KOPT-K1 (cell line): ENCODE results near the gene CALM3.

Experiments
- H3K27ac ChIP-seq: fragments of 200-600 bp; sonication (generic); 2 replicates; pipeline ENCODE4 v1.5.1; 2016; ENCODE audit warnings: antibody characterized with exemption, mild to moderate bottlenecking, low read depth, low read length; ENCODE audit not compliant: poor library complexity, severe bottlenecking
- H3K36me3 ChIP-seq: fragments of 200-600 bp; sonication (generic); 2 replicates; pipeline ENCODE4 v1.5.1; 2017; ENCODE audit warnings: antibody characterized with exemption, mild to moderate bottlenecking, low read length, moderate library complexity; ENCODE audit not compliant: insufficient read depth
- H3K9me3 ChIP-seq: fragments of 200-600 bp; sonication (generic); 2 replicates; pipeline ENCODE4 v1.5.1; 2017; ENCODE audit warnings: antibody characterized with exemption, low read length, mild to moderate bottlenecking; ENCODE audit not compliant: insufficient read depth, poor library complexity, severe bottlenecking

Gene CALM3

GRCh38 chr19:46606681-46607447 lies 5.7 kb downstream of the CALM3 start:
- peaks cover 71% of the 10 kb centered on the region for H3K36me3 ChIP-seq

DNA sequence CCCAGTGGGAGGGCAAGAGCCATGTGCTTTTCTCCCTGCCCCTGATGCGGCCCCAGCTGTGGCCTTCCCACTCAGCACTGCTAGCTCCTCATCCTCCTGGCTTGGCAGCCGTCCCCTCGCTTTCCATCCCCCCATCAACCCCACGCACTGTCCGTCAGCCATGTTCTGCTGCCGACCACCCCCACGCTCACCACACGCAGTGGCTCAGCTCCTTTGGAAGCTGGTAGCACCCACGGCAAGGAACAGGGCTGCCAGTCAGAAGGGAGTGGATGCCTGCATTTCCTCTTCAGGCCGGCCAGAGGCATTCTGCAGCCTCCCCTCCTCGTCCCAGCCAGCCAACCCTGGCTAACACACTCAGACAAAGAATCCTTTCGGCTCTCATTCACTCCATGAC lies 6.3 kb downstream of the CALM3 start:
- Histone ChIP-seq H3K27ac (no peak overlapping the region), H3K36me3 (peaks cover 71% of the 10 kb centered on the region)

More at GRCh38 chr19:46606681-46607447, 5.7 kb downstream of the CALM3 start:
- H3K9me3 ChIP-seq, result no peaks in the 10 kb centered on the region
- no peak overlapping the region for H3K27ac ChIP-seq

DNA sequence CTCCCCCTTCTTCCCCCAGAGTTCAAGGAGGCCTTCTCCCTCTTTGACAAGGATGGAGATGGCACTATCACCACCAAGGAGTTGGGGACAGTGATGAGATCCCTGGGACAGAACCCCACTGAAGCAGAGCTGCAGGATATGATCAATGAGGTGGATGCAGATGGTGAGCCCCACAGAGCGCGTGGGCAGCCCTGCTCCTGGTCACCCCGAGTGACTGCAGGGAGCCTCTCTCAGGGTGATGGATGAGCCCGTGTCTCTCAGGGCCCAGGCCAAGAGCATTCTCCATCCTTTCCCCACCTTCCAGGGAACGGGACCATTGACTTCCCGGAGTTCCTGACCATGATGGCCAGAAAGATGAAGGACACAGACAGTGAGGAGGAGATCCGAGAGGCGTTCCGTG lies 7.0 kb downstream of the CALM3 start:
- no peak overlapping the region for H3K27ac ChIP-seq
- H3K9me3 ChIP-seq, result no peaks in the 10 kb centered on the region
- peaks cover 71% of the 10 kb centered on the region for H3K36me3 ChIP-seq

More for the DNA sequence above, 6.3 kb downstream of the CALM3 start:
- H3K9me3 ChIP-seq, result no peaks in the 10 kb centered on the region

GRCh38 chr19:46608581-46609345 lies 7.6 kb downstream of the CALM3 start:
- Histone ChIP-seq H3K27ac (no peak overlapping the region), H3K36me3 (peaks cover 67% of the 10 kb centered on the region), H3K9me3 (no peaks in the 10 kb centered on the region)

DNA sequence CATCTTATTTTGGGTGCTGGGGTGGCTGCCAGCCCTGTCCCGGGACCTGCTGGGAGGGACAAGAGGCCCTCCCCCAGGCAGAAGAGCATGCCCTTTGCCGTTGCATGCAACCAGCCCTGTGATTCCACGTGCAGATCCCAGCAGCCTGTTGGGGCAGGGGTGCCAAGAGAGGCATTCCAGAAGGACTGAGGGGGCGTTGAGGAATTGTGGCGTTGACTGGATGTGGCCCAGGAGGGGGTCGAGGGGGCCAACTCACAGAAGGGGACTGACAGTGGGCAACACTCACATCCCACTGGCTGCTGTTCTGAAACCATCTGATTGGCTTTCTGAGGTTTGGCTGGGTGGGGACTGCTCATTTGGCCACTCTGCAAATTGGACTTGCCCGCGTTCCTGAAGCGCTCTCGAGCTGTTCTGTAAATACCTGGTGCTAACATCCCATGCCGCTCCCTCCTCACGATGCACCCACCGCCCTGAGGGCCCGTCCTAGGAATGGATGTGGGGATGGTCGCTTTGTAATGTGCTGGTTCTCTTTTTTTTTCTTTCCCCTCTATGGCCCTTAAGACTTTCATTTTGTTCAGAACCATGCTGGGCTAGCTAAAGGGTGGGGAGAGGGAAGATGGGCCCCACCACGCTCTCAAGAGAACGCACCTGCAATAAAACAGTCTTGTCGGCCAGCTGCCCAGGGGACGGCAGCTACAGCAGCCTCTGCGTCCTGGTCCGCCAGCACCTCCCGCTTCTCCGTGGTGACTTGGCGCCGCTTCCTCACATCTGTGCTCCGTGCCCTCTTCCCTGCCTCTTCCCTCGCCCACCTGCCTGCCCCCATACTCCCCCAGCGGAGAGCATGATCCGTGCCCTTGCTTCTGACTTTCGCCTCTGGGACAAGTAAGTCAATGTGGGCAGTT lies 8.6 kb downstream of the CALM3 start:
- Histone ChIP-seq H3K36me3 (peaks cover 63% of the 10 kb centered on the region), H3K27ac (no peak overlapping the region), H3K9me3 (no peaks in the 10 kb centered on the region)

GRCh38 chr19:46610413-46610775 lies 9.3 kb downstream of the CALM3 start:
- Histone ChIP-seq H3K9me3 (no peaks in the 10 kb centered on the region), H3K27ac (no peak overlapping the region), H3K36me3 (peaks cover 57% of the 10 kb centered on the region)

- Histone ChIP-seq H3K27ac (peak overlapping the region; percentile 64), H3K9me3 (no peaks in the 10 kb centered on the region), H3K36me3 (peaks cover 50% of the 10 kb centered on the region)
These were observed 10.0 kb downstream of the CALM3 start for GRCh38 chr19:46610851-46611770.

DNA sequence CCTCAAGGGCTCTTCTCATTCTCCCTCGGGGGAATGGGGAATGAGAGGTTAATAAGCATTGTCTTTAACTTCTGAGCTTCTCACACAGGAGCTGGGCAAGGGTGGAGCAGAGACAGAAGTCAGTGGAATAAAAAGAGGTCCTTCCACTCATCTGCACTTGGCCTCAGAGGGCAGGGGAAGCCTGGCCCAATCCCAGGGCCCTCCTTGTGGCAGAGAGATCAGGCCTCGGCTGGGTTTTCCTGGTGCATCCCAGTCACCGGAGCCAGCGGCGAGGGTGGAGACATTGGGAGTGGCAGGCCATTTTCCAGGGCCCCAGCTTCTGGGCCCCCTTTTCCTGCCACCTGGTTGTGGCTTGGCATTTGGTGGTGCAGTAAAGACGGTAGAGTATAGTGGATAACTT lies 10.6 kb downstream of the CALM3 start:
- Histone ChIP-seq H3K9me3 (no peaks in the 10 kb centered on the region), H3K36me3 (peaks cover 44% of the 10 kb centered on the region), H3K27ac (peak overlapping the region; percentile 64)

DNA sequence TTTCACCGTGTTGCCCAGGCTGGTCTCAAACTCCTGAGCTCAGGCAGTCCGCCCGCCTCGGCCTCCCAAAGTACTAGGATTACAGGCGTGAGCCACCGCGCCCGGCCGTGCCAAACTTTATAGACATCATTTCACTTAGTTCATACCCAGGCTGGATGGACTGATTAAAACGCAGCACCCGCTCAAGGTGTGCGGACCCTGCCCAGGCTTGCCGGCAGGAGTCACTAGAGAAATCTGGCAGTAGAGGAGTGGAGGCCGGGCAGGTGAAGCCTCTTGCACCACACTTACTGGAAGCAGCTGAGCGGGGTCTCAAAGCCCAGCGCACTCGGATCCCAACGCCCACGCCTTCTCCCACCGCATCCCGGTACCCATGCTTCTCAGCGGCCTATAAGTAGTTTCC lies 12.4 kb downstream of the CALM3 start:
- Histone ChIP-seq H3K36me3 (peaks cover 26% of the 10 kb centered on the region), H3K27ac (no peak overlapping the region), H3K9me3 (no peaks in the 10 kb centered on the region)

DNA sequence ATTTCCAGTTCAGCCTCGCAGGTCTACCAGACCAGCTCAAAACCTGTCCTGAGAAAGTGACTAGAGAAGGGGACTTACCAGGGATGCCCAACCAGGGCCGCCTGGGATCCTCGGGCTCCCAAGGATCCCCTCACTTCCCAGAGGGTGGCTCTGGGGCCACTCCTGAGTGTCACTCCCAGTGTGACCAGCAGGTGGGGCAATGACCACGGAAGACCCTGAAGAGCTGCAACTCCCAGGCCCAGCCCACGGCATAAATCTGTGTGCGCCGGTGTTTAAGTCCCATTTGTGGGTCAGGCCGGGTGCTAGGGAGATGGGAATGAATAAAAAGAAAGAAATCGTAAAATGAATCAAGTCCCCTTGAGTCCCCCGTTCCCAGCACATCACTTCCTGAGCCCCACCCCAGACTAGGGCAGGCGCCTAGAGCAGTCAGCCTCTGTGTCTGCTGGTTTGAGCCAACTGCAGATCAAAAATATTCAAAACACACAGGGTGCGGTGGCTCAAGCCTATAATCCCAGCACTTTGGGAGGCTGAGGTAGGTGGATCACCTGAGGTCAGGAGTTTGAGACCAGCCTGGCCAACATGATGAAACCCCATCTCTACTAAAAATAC lies 13.1 kb downstream of the CALM3 start:
- H3K27ac ChIP-seq, result no peak overlapping the region
- H3K9me3 ChIP-seq, result no peaks in the 10 kb centered on the region
- peaks cover 19% of the 10 kb centered on the region for H3K36me3 ChIP-seq

DNA sequence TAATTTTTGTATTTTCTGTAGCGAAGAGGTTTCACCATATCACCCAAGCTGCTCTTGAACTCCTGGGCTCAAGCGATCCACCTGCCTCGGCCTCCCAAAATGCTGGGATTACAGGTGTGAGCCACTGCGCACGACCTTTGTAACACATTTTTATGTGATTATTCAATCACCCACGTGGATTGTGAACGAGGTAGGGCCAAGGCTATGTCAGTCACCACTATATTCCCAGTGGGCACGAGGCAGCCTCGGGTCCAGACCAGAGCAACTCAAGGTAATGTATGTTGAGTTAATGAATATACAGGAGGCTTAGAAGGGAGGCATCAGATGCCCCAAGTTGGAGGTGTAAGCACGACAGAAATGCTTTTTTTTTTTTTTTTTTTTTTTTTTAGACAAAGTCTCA lies 14.8 kb downstream of the CALM3 start:
- H3K27ac ChIP-seq, result no peak overlapping the region
- no peaks in the 10 kb centered on the region for H3K9me3 ChIP-seq
- H3K36me3 ChIP-seq, result peaks cover 3% of the 10 kb centered on the region

DNA sequence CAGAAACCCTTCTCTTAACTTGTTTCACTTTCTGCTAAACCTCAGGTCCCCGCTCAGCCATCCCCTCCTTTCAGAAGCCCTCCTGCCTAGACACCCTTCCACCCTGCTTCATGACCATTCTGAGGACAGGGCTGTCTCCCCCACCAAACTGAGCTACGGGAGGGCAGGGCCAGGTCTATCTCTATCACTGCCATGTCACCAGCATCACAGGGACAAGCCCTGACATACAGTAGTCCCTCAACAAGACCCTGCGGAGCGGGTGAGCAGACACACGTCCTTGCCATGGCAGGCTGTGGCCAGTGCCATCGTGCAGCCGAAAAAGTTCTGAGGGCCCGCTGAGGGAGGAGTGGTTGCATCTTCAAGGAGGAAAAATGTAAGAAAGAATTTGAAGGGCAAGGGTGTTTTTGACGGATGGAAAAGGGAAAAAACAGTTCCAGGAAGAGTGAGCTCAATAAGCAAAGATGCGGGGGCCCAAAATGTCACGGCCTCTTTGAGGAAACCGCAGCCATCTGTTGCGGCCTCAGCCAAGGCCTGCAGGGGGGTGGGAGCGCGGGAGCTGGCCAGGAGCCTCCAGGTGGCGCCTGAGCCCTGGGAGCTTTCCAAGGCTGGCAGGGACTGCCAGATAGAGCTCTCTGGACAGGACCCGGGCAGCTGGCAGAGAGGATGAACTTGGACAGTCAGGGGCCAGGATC lies 15.6 kb downstream of the CALM3 start:
- H3K27ac ChIP-seq, result peak overlapping the region; percentile 20
- no peaks in the 10 kb centered on the region for H3K36me3 ChIP-seq
- no peaks in the 10 kb centered on the region for H3K9me3 ChIP-seq

DNA sequence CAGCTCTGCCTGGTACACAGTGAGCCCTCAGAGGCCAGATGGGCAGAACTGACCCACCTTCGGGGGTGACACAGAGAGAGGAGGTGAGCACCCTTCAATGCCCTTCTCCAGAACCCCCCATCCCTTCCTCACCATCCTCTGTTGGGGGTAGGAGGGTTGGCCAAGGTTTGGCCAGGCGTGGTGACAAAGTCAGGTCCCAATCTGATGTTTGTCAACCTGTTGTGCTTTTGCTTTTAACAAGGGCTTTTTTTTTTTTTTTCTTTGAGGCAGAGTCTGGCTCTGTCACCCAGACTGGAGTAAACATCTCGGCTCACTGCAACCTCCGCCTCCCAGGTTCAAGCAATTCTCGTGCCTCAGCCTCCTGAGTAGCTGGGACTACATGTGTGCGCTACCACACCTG lies 16.5 kb downstream of the CALM3 start:
- no peaks in the 10 kb centered on the region for H3K9me3 ChIP-seq
- no peak overlapping the region for H3K27ac ChIP-seq
- no peaks in the 10 kb centered on the region for H3K36me3 ChIP-seq
